GM21447 (cell line): ENCODE measurements around the gene HYLS1.
A peak's percentile ranks its signal among the peaks of the same experiment; 100 is the strongest.
"Not testable (repeated sequence)": the region's sequence is repeated elsewhere in the genome, so short reads cannot be mapped to it uniquely, and the experiment has no call there.

Experiments used
- ATAC-seq: cut with Tn5 transposase; IDR thresholded peaks from one replicate; pipeline ENCODE4 v1.9.1; 2021; ENCODE audit not compliant: unreplicated experiment

Gene HYLS1

DNA sequence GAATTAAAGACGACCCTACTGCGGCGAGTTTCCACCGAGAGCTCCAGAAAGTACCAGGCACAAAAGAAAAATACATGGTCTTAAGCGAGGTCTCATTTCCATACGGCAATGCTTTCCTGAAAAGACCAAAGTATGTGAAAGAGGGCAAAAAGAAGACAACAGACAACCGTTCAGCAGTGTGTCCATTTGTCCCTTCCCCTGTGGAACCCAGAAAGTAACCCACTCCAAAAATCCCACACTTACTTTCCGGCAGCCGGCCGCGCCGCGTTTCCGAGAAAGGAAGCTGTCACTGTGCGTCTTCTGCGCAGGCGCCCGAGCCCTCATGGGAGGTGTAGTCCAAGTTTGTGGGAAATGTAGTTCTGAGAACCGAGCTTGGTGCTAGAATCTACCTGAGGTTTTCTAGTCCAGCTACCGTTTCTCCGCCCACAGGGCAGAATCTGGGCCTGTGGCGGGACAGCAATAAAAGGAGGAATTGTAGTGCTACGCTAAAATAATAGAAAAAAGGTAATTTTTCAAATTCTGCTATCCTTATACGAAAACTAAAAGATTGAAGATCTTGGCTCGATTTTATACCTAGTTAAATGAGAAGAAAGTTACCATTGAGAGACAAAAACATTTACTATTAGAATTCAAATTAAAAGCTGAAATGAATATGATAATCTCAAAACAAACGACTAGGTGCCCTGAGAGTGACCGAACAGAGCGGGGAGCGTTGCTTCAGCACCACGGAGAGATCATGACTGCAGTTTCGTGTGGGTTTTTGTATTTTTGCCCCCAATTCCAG, 15.7 kb downstream of the HYLS1 start, which contains the start of gene PUS3:
Gene PUS3, minus strand, starts transcription at position 280 of the 784 bp plus-strand sequence. CDS start 6,922 bp downstream, outside the sequence.
- peak; percentile 97 for ATAC-seq

DNA sequence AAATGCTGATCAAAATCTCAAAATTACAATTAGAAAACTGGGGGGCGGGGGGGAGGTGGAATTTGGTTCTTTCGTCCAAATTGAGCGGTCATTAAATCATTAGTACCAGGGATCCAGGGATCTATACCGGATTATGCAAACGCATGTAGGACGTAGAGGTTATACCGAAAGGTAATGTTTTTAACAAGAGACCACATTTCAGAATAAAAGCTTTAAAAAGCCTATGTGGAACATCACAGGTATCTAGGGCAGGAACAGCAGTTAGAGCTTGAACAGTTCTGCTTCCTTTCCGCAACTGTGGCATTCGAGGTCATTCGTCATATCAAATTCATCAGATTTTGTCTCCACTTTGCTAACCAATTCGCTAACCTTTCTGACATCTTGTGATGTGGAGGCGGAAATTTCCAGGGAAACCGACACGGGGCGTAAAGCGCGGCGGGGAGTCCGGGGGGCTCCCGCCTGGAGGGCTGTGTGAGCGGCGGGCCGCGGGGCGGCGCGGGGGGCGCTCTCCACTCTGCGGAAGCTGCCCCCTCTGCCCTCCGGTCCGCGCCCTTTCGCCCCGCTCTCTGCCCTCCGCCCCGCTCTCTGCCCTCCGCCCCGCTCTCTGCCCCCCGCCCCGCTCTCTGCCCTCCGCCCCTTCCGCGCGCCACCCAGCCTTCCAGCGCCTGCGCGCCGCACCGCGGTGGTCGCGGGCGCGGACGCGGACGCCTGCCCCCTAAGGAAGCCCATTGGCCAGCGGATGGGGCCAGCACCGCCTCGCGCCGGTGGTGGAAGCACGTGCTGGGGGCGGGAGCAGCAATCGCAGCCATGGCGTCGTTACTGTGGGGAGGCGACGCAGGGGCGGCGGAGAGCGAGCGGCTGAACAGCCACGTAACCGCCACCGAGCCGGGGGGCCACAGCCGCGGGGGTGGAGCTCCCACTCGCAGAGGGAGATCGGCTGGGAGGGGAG, 16.5 kb downstream of the HYLS1 start, which contains the start of gene DDX25:
Gene DDX25, plus strand, starts transcription at position 798 of the 949 bp plus-strand sequence. Its CDS starts 10 bp downstream, at position 808.
- ATAC-seq: no peak

DNA sequence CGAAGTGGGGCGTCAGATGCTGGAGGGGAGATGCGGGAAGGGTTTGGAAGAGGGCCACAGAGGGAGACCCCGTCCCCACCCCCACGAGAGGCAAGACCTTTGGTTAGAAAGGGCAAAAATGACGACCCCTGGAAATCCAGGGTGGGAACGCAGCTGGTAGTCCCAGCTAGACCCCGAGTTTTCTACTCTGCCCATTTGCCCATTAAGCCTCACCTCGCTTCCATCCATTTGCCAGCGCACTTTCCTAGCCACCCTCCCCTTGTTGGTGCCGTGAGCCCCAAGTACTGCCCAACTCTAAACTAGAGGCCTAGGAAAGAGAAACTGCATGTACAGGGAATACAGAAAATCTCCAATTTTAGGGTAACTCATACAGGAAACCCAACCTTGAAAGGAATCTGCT, 17.2 kb downstream of the HYLS1 start:
- ATAC-seq: no peak

DNA sequence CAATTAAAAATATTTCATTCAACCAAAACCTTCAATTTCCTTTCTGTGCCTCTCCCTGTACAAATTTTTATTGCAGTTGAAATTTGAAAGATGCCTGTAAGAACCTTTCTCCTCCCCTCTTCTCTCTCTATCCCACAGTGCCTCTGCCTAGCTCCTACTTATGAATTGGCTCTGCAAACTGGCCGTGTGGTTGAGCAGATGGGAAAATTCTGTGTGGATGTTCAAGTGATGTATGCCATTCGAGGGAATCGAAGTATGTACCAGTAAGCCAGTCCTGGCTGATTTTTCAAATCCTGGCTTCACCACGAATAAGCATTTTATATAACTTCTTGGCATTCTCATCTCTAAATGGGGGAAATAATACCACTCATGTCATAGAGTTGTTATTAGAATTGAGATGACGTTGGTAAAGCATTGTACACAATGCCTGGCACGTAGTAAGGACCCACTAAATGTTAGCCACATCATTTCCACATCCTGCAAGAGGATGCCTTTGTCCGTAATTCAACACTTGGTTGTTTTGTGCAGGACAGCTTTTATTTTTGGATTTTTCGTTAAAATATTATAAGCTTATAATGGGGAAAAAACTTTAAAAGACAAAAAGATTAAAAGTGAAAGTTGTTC, 22.9 kb downstream of the HYLS1 start:
- no peak for ATAC-seq

DNA sequence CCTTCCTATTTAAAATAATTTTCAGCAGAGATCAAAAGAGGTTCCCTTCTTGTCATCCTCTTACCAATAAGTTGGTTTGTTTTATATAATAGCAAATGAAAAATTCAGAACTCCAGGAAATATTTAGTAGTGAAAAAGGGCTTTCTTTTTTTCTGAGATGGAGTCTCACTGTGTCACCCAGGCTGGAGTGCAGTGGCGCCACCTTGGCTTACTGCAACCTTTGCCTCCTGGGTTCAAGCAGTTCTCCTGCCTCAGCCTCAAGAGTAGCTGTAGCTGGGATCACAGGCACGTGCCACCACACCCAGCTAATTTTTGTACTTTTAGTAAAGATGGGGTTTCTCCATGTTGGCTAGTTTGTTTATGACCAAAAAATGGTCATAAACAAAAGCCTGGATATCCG, 27.1 kb downstream of the HYLS1 start:
- not testable (repeated sequence) for ATAC-seq

DNA sequence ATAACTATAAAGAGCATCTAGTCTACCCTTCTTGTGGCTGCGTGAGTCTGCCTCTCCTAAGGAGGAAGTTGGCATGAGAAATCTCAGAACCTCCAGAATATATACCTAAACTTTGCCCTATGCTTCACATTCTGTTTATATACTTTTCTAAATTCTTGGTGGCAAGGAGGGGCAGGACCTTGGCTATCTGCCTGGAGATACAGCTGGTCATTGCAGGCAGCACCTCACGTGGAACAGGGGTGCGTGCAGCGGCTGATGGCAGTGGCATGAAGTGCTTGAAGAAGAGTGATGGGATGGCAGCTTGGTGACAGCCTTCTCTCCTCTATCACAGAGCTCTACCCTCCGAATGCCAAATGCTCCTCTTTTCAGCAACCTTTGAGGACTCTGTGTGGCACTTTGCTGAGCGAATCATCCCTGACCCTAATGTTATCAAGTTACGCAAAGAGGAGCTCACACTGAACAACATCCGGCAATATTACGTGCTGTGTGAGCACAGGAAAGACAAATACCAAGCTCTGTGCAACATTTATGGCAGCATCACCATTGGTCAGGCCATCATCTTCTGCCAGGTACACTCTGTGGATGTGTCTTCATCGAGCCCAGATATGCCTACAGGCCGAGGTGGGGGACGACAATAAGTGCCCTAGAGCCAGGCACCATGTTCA, 29.3 kb downstream of the HYLS1 start:
- no peak for ATAC-seq

DNA sequence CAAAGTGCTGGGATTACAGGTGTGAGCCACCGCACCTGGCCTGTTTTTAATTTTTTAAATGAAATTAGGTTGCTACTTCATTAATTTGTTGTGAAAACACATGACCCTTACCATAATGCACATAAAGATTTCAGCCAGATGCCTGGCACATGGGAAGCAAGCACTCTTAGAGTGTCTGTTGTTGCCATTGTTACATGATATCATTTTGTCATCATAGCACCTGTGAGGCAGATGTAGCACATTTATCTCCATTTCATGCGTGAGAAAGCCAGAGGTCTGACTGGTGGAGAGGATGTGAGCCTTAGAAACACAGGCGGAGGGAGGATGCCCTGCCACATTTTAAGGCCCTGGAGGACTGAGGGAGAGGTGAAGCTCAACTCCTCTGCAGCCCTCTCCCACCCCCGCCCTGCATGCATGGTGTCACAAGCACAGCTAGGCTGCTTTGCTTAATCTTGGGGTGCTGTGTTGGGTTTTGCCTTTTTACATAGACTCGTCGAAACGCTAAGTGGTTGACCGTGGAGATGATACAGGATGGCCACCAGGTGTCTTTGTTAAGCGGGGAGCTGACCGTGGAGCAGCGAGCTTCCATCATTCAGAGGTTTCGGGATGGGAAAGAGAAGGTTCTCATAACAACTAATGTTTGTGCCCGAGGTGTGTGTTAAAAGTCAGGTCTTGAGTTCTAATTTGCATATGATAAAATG, 30.8 kb downstream of the HYLS1 start:
- ATAC-seq: no peak

DNA sequence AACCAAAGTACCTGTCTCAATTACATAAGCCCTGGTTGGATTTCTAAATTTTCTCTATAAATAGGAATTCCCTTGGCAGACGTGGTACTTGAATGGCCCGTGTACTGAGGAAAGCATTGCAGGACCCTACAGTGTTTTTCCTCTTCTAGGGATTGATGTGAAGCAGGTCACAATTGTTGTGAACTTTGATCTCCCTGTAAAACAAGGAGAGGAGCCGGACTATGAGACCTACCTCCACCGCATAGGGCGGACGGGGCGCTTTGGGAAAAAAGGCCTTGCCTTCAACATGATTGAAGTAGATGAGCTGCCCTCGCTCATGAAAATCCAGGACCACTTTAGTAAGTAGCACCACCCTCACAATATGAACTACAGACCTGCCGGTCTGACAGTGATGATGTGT, 33.6 kb downstream of the HYLS1 start:
- ATAC-seq: no peak

DNA sequence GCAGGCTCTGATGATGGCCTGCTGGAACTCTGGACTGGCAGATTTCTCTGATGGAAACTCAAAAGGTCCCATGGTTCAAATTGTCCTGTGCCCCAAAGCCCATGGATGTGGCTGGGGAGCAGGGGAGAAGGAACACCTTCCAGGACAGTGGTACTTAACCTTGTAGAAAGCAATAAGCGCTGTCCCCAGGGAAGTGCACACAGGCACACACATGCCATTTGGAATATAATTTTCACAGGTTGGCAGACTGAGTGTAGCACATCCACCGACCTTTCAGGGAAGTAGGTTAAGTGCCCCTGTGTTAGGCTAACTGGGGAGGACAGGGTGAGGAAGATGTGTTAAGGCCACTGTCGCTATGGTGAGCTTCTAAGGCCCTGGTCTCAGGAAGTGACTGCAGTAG, 34.7 kb downstream of the HYLS1 start:
- no peak for ATAC-seq

DNA sequence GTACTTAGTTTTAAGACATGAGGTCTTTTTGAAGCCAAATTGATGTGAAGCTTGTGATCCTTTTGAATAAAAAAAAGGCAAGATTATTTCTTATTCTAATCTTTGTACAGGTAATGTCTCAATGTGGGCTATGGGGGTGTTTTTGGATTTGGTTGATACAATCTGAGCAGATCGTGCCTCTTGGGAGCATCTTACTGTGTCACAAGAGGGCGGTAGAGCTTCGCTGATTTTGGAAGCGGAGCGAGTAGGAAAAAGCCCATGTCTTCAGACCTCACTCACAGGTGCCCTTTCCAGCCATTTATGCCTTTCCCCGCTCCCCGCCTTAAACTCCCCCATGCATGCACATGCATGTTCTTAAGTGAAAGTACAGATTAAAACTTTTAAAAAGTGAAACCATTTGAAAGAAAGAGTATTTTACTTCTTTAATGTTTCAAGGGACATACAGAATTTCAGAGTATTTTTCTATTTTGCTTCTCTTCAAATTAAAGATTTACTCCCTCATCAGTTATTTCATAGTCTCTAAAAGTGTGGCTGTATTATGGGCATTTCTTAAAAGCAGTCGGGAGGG, 35.6 kb downstream of the HYLS1 start:
- ATAC-seq: peak; percentile 48

DNA sequence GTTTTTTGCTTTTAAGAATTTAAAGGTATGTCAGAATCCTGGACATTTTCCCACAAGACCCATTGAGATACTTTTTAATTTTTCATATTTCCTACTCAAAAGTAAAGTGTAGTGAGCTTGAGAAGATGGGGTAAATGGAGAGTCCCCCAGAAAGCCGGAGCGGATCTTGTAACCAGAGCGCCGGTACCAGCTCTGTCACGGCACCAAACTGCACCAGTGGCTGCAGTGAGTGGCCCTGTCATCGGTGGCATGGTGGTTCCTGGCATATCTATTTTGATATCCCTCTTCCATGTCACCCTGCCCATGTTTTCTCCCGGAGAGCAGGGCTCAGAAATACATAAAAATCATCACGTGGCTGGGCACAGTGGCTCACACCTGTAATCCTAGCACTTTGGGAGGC, 36.2 kb downstream of the HYLS1 start:
- no peak for ATAC-seq

DNA sequence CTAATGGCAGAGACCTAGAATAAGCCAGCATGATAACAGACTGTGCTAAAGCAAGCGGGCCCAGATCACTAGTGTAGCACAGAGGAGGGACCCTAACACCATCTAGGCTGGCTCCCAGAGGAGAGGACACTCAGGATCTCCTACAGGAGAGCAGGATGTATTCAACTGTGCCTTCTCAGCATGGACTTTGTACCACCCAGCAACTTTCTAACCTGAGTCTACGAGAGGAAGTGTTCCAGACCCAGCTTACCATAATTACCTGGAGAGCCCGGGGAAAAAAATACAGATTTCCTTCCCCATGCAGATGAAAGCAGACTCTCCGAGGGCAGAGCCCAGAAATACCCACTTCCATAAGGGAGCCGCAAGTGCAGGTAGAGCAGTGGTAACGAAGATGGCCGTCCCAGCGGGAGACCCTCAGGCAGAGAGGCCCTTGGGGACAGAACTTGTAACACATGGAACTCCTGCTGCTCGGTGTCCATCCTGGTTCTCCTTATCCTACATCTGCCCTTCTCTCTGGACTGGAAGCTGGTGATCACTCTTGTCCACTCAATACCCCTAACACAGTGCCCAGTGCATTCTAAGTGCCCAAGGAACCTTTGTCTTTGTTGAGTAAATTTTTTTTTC, 37.0 kb downstream of the HYLS1 start:
- ATAC-seq: no peak

DNA sequence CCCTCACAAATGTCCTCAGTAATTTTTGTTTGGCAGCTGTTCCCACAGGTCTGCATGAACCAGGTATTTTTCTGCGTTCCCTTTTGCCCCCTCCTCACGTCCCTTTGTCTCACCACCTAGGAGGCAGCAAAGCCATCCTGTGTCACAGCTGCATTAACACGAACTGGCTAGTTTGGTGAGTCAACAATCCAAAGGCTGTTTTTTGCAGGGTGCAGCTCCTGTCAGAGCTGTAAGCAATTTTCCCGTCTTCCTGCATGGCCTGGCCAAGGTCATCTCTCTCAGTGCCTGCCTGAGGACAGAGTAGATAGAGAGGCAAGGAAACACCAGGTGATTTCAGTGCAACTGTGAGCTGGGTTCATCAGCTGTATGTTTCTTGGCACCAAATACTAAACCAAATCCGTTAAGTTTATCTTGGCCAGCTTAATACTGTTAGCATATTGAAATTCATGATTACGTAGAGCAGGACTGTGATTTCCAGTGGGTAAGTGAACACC, 37.8 kb downstream of the HYLS1 start:
- no peak for ATAC-seq

DNA sequence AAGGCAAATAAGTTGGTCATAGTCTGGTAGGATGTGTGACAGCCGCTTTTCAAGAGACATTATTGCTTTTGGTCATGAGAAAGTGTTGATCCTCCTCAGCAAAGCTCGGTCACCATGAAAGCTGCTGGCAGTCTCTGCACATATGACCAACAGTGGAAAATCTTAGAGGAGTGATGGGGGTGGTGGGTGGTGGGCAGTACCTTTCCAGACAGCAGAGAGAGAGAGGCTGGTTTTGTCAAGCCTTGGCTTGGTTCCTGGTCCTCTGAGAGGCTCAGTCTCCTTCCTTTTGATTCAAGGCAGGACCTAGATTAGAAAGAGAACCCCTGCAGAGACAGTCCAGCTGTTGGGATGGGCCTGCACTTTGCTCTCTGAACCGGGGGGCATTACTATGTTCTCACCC, 38.3 kb downstream of the HYLS1 start:
- ATAC-seq: no peak

DNA sequence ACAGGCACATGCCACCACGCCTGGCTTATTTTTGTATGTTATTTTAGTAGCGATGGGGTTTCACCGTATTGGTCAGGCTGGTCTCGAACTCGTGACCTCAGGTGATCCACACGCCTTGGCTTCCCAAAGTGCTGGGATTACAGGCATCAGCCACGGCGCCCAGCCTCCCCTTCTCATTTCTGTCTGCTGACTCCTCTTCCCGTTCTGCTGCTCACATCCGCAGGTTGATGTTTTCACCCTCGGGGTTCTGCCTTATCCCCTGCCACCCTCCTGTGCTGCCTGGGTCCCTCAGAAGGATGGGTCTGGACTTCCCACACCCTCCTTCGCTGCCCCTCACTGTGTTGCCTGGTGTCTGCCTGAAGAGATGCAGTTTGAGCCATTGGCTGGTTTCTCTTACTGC, 39.2 kb downstream of the HYLS1 start:
- no peak for ATAC-seq

DNA sequence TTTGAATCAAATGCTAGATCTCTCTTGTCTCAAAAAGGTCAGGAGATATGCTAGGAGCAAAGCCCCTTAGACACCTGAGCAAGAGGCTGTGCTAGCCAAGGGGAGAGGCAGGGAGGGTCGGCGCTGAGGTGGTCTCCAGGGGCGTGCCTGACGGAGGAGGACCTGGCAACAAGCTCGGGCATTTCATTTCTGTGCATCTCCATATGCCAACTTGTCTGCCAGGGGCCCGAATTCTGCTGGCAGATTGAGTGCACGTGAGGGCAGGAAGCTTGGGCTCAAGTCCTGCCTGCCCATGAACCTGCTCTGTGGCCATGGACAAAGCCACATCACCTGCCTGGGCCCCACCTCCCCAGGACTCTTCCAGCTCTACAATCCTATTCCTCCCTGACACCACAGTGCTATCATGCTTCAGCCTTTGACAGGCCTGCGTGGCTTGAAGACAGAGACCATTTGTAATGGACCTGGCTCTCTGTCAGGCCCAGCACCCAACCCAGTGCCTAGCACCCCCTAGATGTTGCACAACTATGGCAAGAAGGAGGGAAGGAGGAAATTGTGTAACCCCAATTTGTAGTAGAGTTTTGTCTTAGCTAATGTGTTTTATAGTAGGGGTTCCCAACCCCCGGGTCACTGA, 42.1 kb downstream of the HYLS1 start:
- no peak for ATAC-seq

DNA sequence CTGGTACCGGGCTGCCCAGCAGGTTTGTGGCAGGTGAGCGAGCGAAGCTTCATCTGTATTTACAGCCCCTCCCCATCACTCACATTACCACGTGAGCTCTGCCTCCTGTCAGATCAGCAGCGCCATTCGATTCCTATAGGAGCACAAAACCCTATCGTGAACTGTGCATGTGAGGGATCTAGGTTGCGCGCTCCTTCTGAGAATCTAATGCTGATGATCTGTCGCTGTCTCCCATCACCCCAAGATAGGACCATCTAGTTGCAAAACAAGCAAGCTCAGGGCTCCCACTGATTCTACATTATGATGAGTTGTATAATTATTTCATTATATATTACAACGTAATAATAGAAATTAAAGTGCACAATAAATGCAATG, 42.6 kb downstream of the HYLS1 start:
- no peak for ATAC-seq

DNA sequence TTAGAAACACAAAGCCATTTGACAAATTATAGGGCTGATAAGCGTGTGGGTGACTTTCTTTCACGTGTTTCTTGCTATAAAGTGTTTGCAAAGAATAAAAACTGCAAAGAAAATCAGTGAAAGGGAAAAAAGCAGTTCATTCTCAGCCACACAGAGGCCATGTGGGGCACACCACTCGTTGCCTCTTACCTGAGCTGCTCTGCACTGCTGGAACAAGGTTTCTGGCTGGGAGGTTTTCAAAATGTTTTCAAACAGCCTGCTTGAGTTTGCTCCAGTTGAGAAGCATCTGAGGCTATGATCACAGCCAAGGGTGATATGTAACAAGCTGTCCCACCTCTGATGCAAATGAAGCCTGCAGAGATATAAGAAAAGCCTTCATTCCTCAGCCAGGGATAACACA, 43.6 kb downstream of the HYLS1 start:
- ATAC-seq: no peak

DNA sequence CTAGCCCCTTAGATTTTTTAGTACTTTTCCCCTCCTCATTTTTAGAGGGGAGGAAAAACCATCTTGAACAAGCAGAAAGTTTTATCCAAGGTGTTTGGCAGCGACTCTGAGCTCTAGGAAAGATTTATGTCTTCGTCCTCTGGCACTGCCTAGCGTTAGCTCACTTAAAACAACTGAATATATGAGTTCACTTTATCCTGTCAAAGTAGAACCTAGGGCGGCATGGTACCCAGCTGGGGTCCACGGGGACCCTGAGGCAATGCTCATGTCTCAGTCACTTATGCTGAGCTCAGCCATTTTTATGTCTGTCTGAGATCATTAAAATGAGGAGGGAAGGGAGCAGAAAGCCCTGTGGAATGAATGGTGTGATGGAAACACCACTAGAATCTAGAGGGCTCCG, 44.2 kb downstream of the HYLS1 start:
- no peak for ATAC-seq
